KMS-11 (cell line): ENCODE results near the gene LMX1A.

Experiments used
- H2AFZ ChIP-seq: fragments of 200-600 bp; sonication (generic); 2 replicates; pipeline ENCODE4 v1.6.1; 2016; ENCODE audit warnings: antibody characterized with exemption, mixed run types, low read depth
- H3K27ac ChIP-seq: fragments of 200-600 bp; sonication (generic); 2 replicates; pipeline ENCODE4 v1.6.1; 2016; ENCODE audit warnings: mild to moderate bottlenecking, mixed run types
- H3K27me3 ChIP-seq: fragments of 200-600 bp; sonication (generic); 2 replicates; pipeline ENCODE4 v1.6.1; 2017; ENCODE audit warnings: mild to moderate bottlenecking, low read depth, mixed run types, moderate library complexity; ENCODE audit not compliant: insufficient read depth
- H3K36me3 ChIP-seq: fragments of 200-600 bp; sonication (generic); 2 replicates; pipeline ENCODE4 v1.6.1; 2017; ENCODE audit warnings: mild to moderate bottlenecking, mixed run types; ENCODE audit not compliant: insufficient read depth
- H3K4me1 ChIP-seq: fragments of 200-600 bp; sonication (generic); 2 replicates; pipeline ENCODE4 v1.6.1; 2016; ENCODE audit warnings: mild to moderate bottlenecking, low read depth, mixed run types; ENCODE audit not compliant: poor library complexity, severe bottlenecking
- H3K4me2 ChIP-seq: fragments of 200-600 bp; sonication (generic); 2 replicates; pipeline ENCODE4 v1.7.0; 2016; ENCODE audit warnings: mild to moderate bottlenecking, mixed run types
- H3K4me3 ChIP-seq: fragments of 200-600 bp; sonication (generic); IDR thresholded peaks from 2 replicates; pipeline ENCODE4 v1.6.1; 2017; ENCODE audit warnings: low read depth, low read length, mixed read lengths; ENCODE audit not compliant: insufficient read depth
- H3K79me2 ChIP-seq: fragments of 200-600 bp; sonication (generic); 2 replicates; pipeline ENCODE4 v1.6.1; 2016; ENCODE audit warnings: low read depth, mixed run types; ENCODE audit not compliant: insufficient read depth
- H3K9ac ChIP-seq: fragments of 200-600 bp; sonication (generic); 2 replicates; pipeline ENCODE4 v1.6.1; 2016; ENCODE audit warnings: mild to moderate bottlenecking, mixed run types
- H4K20me1 ChIP-seq: fragments of 200-600 bp; sonication (generic); 2 replicates; pipeline ENCODE4 v1.6.1; 2016; ENCODE audit warnings: mild to moderate bottlenecking, mixed run types; ENCODE audit not compliant: insufficient read depth
- CTCF ChIP-seq: fragments of 200-600 bp; sonication (generic); conservative IDR thresholded peaks from 2 replicates; pipeline ENCODE4 v1.6.1; 2017; ENCODE audit warnings: low read depth, mild to moderate bottlenecking, antibody characterized with exemption, low read length, moderate library complexity, mixed read lengths

The LMX1A gene

GRCh38 chr1:165222580-165222979 is 133.9 kb downstream of the LMX1A start:
- Histone ChIP-seq H3K79me2 (no peaks in the 10 kb centered on the region), H2AFZ (no peak overlapping the region), H4K20me1 (no peaks in the 10 kb centered on the region), H3K36me3 (no peaks in the 10 kb centered on the region), H3K4me2 (no peak overlapping the region), H3K27me3 (no peaks in the 10 kb centered on the region), H3K27ac (no peak overlapping the region), H3K4me3 (no peak overlapping the region), H3K9ac (no peak overlapping the region), H3K4me1 (no peaks in the 10 kb centered on the region)
- TF ChIP-seq CTCF = no peak

GRCh38 chr1:165218731-165219130 is 137.8 kb downstream of the LMX1A start:
- H3K79me2 ChIP-seq = no peaks in the 10 kb centered on the region
- H3K4me3 ChIP-seq = no peak overlapping the region
- H3K27ac ChIP-seq = no peak overlapping the region
- no peaks in the 10 kb centered on the region for H3K27me3 ChIP-seq
- H3K4me2 ChIP-seq = no peak overlapping the region
- H4K20me1 ChIP-seq = no peaks in the 10 kb centered on the region
- no peak overlapping the region for H3K9ac ChIP-seq
- H3K4me1 ChIP-seq = no peaks in the 10 kb centered on the region
- H3K36me3 ChIP-seq = no peaks in the 10 kb centered on the region
- H2AFZ ChIP-seq = no peak overlapping the region
- TF ChIP-seq CTCF = no peak

- Histone ChIP-seq H3K4me3 (no peak overlapping the region), H4K20me1 (no peaks in the 10 kb centered on the region), H3K36me3 (no peaks in the 10 kb centered on the region), H2AFZ (no peak overlapping the region), H3K79me2 (no peaks in the 10 kb centered on the region), H3K4me1 (no peaks in the 10 kb centered on the region), H3K4me2 (no peak overlapping the region), H3K27me3 (no peaks in the 10 kb centered on the region), H3K9ac (no peak overlapping the region), H3K27ac (no peak overlapping the region)
- TF ChIP-seq CTCF = no peak
Observed at GRCh38 chr1:165217958-165218357, 138.6 kb downstream of the LMX1A start.

- no peaks in the 10 kb centered on the region for H3K27me3 ChIP-seq
- H3K36me3 ChIP-seq = no peaks in the 10 kb centered on the region
- no peak overlapping the region for H3K27ac ChIP-seq
- no peaks in the 10 kb centered on the region for H3K79me2 ChIP-seq
- H3K4me1 ChIP-seq = no peaks in the 10 kb centered on the region
- H2AFZ ChIP-seq = no peak overlapping the region
- no peaks in the 10 kb centered on the region for H4K20me1 ChIP-seq
- no peak overlapping the region for H3K4me3 ChIP-seq
- TF ChIP-seq CTCF = no peak
- no peak overlapping the region for H3K4me2 ChIP-seq
- H3K9ac ChIP-seq = no peak overlapping the region
Observed at GRCh38 chr1:165216254-165216653, 140.3 kb downstream of the LMX1A start.

- Histone ChIP-seq H3K27me3 (no peaks in the 10 kb centered on the region), H3K27ac (no peak overlapping the region), H4K20me1 (no peaks in the 10 kb centered on the region), H3K4me1 (no peaks in the 10 kb centered on the region), H3K4me2 (no peak overlapping the region), H2AFZ (no peak overlapping the region), H3K36me3 (no peaks in the 10 kb centered on the region), H3K79me2 (no peaks in the 10 kb centered on the region), H3K9ac (no peak overlapping the region), H3K4me3 (no peak overlapping the region)
- TF ChIP-seq CTCF = no peak
Observed at GRCh38 chr1:165215676-165216075, 140.8 kb downstream of the LMX1A start.
